MCF 10A (cell line): Measurements from ENCODE around the gene NOBOX. TPM values are rescaled to one million over a fixed set of nuclear protein-coding genes. Genes with fewer than 3 reads are reported as not detected.
"Not testable (repeated sequence)": the region's sequence is repeated elsewhere in the genome, so short reads cannot be mapped to it uniquely, and the experiment has no call there.

Experiments used
- BruUV-seq: library from RNA; stranded (reverse); fragments of 400-500 nt; replicated peaks from 2 replicates; lab custom pipeline; 2021; lab: Mats Ljungman, UMichigan
- CTCF ChIA-PET: fragments of 300-600 bp; sonication (Branson Sonifier 250); formaldehyde crosslinking; extraction: SDS; loops from one replicate; lab custom pipeline; 2021; ENCODE audit warnings: antibody characterized with exemption, inconsistent platforms; lab: Yijun Ruan, JAX
- POLR2A ChIA-PET: fragments of 300-600, 350-650 bp; sonication (Branson Sonifier 250); formaldehyde crosslinking; extraction: SDS; loops from one replicate; lab custom pipeline; 2020; ENCODE audit warnings: antibody characterized with exemption, inconsistent platforms; lab: Yijun Ruan, JAX
- DNase-seq: peaks from one replicate; pipeline ENCODE4 v3.0.0-alpha.2; 2018; ENCODE audit not compliant: unreplicated experiment
- H3K27ac Mint-ChIP-seq: one replicate; pipeline ENCODE4 v1.8.0; 2022; ENCODE audit warnings: mild to moderate bottlenecking, low read depth, mixed read lengths; ENCODE audit not compliant: unreplicated experiment
- H3K27me3 Mint-ChIP-seq: one replicate; pipeline ENCODE4 v1.8.0; 2022; ENCODE audit warnings: mixed read lengths; ENCODE audit not compliant: insufficient read depth, unreplicated experiment
- H3K36me3 Mint-ChIP-seq: one replicate; pipeline ENCODE4 v1.8.0; 2022; ENCODE audit warnings: mild to moderate bottlenecking, moderate library complexity, mixed read lengths; ENCODE audit not compliant: insufficient read depth, unreplicated experiment
- H3K4me1 Mint-ChIP-seq: one replicate; pipeline ENCODE4 v1.8.0; 2022; ENCODE audit warnings: mixed read lengths; ENCODE audit not compliant: insufficient read depth, unreplicated experiment
- H3K4me3 Mint-ChIP-seq: one replicate; pipeline ENCODE4 v1.8.0; 2022; ENCODE audit warnings: mild to moderate bottlenecking, moderate library complexity, mixed read lengths; ENCODE audit not compliant: unreplicated experiment
- H3K9me3 Mint-ChIP-seq: one replicate; pipeline ENCODE4 v1.8.0; 2022; ENCODE audit warnings: mixed read lengths; ENCODE audit not compliant: unreplicated experiment
- intact Hi-C: fragments of 100-400 bp; cut with micrococcal nuclease; formaldehyde crosslinking; loops from 2 replicates; pipeline ENCODE4 v1.14.1; 2022
- total RNA-seq: library from RNA; stranded (reverse); gene quantifications from 2 replicates; pipeline ENCODE4 v1.2.3, GENCODE V29; 2022
- TF ChIP-seq, protein P1 (sequence below): fragments of 200-600 bp; IDR thresholded peaks from one replicate; pipeline ENCODE4 v1.8.0; 2022; ENCODE audit warnings: antibody characterized with exemption, mild to moderate bottlenecking; ENCODE audit not compliant: unreplicated experiment

Gene NOBOX
- total RNA-seq, 1 experiment from 2014 or later: not detected

DNA sequence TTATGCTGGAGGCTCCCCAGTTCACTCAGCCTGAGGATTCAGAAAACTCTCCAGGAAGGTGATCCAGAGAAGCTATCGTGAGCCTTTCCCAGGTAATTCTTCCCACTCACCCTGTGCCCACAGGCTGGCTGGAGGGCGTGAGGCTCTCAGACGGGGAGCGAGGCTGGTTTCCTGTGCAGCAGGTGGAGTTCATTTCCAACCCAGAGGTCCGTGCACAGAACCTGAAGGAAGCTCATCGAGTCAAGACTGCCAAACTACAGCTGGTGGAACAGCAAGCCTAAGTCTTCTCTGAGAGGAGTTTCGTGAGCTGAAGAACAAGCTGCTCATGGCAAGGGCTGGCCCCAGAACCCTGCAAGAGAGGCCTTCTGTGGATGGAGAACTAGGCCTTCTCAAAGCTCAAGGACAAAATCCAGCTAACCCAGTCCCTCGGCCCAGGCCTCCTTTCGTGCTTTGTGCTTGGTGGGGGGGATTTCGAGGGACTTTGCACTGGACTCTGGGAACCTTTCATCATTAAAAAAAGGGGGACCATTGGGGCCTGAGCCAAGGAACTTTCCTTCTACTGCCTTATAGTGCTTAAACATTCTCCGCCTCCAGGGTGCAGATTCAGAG, 23.6 kb downstream of the NOBOX start:
- no peaks in the 10 kb centered on the region for H3K27me3 Mint-ChIP-seq
- DNase-seq: no peak
- ChIA-PET POLR2A (interaction anchor here (0.6 kb wide), 1 partner anchor 28 kb away, joined by 3 read pairs; no protein-coding TSS in a partner anchor), CTCF (interaction anchor here (0.6 to 1.0 kb wide), 3 partner anchors 11 to 58 kb away, joined by 3 to 5 read pairs (median 4); no protein-coding TSS in a partner anchor)
- intact Hi-C loops: no loop called here
- H3K4me3 Mint-ChIP-seq: no peak overlapping the region
- no TSS peak for BruUV-seq
- peaks cover 26% of the 10 kb centered on the region for H3K36me3 Mint-ChIP-seq
- peaks cover 10% of the 10 kb centered on the region for H3K4me1 Mint-ChIP-seq
- TF ChIP-seq, protein P1, sequence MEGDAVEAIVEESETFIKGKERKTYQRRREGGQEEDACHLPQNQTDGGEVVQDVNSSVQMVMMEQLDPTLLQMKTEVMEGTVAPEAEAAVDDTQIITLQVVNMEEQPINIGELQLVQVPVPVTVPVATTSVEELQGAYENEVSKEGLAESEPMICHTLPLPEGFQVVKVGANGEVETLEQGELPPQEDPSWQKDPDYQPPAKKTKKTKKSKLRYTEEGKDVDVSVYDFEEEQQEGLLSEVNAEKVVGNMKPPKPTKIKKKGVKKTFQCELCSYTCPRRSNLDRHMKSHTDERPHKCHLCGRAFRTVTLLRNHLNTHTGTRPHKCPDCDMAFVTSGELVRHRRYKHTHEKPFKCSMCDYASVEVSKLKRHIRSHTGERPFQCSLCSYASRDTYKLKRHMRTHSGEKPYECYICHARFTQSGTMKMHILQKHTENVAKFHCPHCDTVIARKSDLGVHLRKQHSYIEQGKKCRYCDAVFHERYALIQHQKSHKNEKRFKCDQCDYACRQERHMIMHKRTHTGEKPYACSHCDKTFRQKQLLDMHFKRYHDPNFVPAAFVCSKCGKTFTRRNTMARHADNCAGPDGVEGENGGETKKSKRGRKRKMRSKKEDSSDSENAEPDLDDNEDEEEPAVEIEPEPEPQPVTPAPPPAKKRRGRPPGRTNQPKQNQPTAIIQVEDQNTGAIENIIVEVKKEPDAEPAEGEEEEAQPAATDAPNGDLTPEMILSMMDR: no peak
- no peaks in the 10 kb centered on the region for H3K9me3 Mint-ChIP-seq
- H3K27ac Mint-ChIP-seq: no peak overlapping the region

DNA sequence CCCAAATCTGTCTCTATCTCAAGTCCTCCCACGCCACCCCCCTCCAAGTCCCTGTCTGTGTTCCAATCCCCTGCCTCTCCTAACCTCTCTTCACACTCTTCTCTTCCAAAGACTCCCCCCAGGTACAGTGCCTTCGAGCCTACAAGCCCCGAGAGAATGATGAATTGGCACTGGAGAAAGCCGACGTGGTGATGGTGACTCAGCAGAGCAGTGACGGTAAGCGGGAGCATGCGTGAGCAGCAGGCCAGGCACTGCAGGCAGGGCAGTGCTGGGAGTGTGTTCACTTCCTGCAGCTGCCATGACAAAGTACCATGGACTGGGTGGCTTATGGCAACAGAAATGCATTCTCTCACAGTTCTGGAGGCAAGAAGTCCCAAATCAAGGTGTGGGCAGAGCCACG, 24.8 kb downstream of the NOBOX start:
- no peaks in the 10 kb centered on the region for H3K27me3 Mint-ChIP-seq
- TF ChIP-seq, protein P1: no peak
- no peaks in the 10 kb centered on the region for H3K9me3 Mint-ChIP-seq
- intact Hi-C loops: no loop called here
- DNase-seq: no peak
- CTCF ChIA-PET: interaction anchor here (1.4 kb wide), 1 partner anchor 12 kb away, joined by 4 read pairs; no protein-coding TSS in a partner anchor
- POLR2A ChIA-PET: no interaction called here
- H3K4me1 Mint-ChIP-seq: no peaks in the 10 kb centered on the region
- H3K4me3 Mint-ChIP-seq: no peak overlapping the region
- no peak overlapping the region for H3K27ac Mint-ChIP-seq
- BruUV-seq: no TSS peak
- H3K36me3 Mint-ChIP-seq: peaks cover 26% of the 10 kb centered on the region

DNA sequence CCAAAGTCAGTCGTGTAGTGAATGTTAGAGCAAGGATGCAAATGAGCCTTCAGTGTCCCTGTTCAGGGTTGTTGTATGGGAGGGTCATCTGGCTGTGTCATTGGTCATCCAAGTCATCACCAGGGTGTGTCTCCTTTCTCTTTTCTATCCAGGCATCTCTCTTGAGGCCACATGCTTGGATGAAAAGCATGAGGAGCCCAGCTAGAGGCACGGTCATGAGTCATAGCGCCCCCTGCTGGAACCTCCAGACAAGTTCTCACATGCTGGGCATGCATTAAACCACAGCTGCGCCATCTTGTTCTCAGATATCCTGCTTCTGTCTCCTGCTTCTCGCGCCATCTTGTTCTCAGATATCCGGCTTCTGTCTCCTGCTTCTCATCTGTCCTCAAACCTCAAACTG, 34.3 kb downstream of the NOBOX start:
- BruUV-seq, H3K9me3 Mint-ChIP-seq, H3K4me1 Mint-ChIP-seq, H3K4me3 Mint-ChIP-seq, H3K36me3 Mint-ChIP-seq, POLR2A ChIA-PET, H3K27ac Mint-ChIP-seq, DNase-seq, CTCF ChIA-PET, H3K27me3 Mint-ChIP-seq, intact Hi-C loops: not testable (repeated sequence)

DNA sequence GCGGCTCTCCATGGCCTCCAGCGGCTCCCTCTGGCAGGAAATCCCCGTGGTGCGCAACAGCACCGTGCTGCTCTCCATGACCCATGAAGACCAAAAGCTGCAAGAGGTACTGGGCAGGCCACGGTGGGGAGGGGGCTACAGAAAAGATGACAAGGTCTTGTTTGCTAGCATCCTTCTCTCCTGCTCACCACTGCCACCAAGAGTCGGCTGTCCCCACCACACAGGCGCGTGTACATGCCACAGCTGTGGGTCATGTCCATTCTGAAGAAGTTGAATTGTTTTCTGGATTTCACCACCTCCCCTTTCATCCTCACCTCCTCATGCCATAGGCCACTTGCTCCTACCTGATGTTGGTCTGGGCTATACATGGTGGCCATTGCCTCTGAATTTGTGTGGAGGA, 36.2 kb downstream of the NOBOX start:
- BruUV-seq, H3K4me3 Mint-ChIP-seq, intact Hi-C loops, H3K27me3 Mint-ChIP-seq, DNase-seq, POLR2A ChIA-PET, H3K9me3 Mint-ChIP-seq, H3K36me3 Mint-ChIP-seq, H3K27ac Mint-ChIP-seq, H3K4me1 Mint-ChIP-seq, CTCF ChIA-PET: not testable (repeated sequence)

DNA sequence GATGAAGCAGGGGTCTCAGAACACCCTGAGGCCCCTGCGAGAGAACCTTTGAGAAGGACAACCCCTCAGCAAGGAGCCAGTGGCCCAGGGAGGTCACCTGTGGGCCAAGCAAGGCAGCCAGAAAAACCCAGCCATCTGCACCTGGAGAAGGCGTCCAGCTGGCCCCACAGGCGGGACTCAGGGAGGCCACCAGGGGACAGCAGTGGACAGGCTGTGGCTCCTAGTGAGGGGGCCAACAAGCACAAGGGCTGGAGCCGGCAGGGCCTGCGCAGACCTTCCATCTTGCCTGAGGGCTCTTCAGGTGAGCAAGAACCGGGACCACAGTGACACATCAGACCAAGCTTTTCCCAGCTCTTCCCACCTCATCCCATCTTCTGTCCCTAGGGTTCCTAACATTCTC, 38.0 kb downstream of the NOBOX start:
- H3K4me3 Mint-ChIP-seq, DNase-seq, H3K4me1 Mint-ChIP-seq, BruUV-seq, H3K9me3 Mint-ChIP-seq, CTCF ChIA-PET, H3K36me3 Mint-ChIP-seq, POLR2A ChIA-PET, H3K27me3 Mint-ChIP-seq, intact Hi-C loops: not testable (repeated sequence)
- H3K27ac Mint-ChIP-seq: peak overlapping the region; percentile 59

DNA sequence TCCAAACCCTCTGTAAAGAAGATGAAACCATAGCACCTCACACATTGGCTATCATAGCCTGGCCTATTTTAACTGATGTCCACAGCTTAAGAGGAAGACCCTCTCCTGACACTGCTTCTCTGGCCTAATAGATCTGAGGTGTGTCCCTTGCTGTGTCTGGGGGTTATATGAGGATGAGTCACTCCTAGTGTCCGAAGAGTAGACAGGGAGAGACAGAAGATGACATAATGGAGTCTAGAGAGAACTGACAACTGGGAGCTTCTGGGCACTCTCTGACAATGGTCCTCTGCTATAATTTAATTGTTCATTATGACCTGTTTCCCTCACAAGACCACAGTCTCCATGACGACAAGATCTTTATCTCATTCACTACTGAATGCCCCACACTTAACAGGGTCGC, 41.4 kb downstream of the NOBOX start:
- DNase-seq, CTCF ChIA-PET, H3K9me3 Mint-ChIP-seq, H3K27me3 Mint-ChIP-seq, H3K4me1 Mint-ChIP-seq, BruUV-seq, H3K4me3 Mint-ChIP-seq, POLR2A ChIA-PET, H3K36me3 Mint-ChIP-seq, intact Hi-C loops, H3K27ac Mint-ChIP-seq: not testable (repeated sequence)

DNA sequence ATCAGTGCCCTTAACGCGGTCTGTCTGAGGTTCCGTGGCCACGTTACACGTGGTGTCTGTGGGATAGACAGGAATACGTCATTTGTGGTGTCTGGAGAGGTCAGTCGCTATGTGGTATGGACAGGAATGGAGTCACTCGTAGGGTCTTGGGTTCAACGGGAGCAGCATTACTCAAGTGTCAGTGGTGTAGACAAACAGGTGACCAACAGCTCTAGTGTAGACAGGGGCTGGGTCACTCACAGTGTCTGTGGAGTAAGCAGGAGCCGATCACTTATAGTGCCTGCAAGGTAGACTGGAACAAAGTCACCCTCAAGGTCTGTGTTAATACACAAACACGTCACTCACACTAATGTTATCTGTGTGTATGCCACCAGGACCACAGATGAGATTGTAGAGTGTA, 46.6 kb downstream of the NOBOX start:
- H3K27me3 Mint-ChIP-seq, H3K27ac Mint-ChIP-seq, H3K4me3 Mint-ChIP-seq, H3K9me3 Mint-ChIP-seq, BruUV-seq, CTCF ChIA-PET, intact Hi-C loops, DNase-seq, H3K36me3 Mint-ChIP-seq, POLR2A ChIA-PET, H3K4me1 Mint-ChIP-seq: not testable (repeated sequence)

DNA sequence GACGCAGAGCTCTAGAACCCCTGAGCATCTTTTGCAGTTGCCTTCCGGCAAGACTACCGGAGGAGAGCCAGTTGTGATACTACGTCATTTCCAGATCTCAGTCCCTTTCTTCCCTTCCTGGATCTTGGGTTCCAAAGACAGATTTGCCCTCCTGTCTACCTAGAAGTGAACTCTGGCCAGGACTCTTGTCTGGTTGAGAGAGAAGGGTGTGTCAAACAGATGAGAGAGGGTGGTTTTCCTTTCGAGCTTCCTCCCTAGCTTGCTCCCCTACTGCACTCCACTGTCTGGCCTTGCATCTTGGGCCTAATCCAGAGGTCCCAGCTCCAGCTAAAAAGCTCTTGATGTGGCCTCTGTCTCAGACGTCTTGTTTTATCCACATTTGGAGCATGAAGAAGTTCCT, 47.3 kb downstream of the NOBOX start:
- POLR2A ChIA-PET, intact Hi-C loops, H3K4me3 Mint-ChIP-seq, BruUV-seq, H3K9me3 Mint-ChIP-seq, H3K27me3 Mint-ChIP-seq, H3K27ac Mint-ChIP-seq, DNase-seq, CTCF ChIA-PET, H3K4me1 Mint-ChIP-seq, H3K36me3 Mint-ChIP-seq: not testable (repeated sequence)
